Stimulated activated CD8-positive, alpha-beta memory T cell treated with anti-CD3 and anti-CD28 coated beads, Interleukin-12 subunit alpha, Interleukin-12 subunit beta, amount 100 ng/mL, for 24 hours (primary cell): ENCODE data around the gene EIF6.
"Not testable (repeated sequence)": the region's sequence is repeated elsewhere in the genome, so short reads cannot be mapped to it uniquely, and the experiment has no call there.

Experiments
- DNase-seq: peaks from one replicate; pipeline ENCODE4 v3.0.0-alpha.2; 2020; ENCODE audit errors: extremely low read depth

Gene EIF6

DNA sequence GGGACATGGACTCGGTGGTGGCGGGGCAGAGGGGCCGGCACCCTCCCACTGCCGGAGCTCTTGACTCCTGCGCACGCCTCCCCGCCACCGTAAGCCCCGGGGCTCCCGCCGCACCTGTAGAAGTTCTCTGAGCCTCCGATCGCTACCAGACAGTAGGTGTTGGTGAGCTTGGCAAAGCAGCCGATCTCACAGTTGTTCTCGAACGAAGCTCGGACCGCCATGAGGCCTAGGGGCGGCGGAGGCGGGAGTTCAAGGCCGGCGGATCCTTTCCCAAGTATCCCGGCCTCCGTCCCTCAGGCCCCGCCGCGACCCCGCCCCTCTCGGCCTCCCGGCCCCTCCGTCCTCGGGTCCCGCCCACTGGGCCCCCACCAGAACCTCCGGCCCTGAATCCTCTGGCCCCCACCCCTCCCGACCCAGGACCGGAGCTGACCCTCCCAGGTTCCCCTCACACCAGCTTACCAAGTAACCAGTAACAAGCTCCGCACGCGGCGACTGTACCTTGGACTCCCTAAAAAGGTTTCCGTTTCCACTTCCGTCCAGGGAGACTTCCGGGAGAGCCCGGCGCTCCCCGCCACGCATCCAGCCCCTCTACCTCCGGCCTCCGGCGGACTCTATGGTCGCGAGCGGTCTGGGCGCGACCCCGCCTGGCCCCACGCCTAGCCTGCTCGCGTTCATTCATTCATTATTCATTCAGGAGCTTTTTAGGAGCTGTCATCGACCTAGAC, at the start of gene EIF6:
Gene EIF6, minus strand, starts transcription at position 506 of the 725 bp plus-strand sequence. Its CDS starts 285 bp downstream, at position 221.
- peak; percentile 55 for DNase-seq

DNA sequence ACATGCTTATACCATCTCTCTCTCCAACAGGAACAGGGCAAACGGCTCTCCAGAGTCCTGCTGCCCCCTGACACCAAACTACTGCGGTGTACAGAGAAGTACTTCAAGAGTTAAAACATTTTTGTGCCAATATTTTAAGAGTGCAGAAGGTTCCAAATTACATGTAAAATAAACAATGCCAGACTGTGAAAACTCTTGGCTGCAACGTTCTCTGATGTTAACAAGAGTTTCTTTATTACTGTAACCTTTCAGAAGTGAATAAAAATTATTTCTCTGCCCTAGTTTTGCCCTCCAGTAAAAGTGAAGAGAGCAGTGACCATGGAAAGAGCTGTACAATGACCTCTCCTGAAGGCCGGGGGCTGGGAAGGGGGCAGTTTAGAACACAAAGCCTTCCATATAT, 49.0 kb upstream of the EIF6 start:
- no peak for DNase-seq

DNA sequence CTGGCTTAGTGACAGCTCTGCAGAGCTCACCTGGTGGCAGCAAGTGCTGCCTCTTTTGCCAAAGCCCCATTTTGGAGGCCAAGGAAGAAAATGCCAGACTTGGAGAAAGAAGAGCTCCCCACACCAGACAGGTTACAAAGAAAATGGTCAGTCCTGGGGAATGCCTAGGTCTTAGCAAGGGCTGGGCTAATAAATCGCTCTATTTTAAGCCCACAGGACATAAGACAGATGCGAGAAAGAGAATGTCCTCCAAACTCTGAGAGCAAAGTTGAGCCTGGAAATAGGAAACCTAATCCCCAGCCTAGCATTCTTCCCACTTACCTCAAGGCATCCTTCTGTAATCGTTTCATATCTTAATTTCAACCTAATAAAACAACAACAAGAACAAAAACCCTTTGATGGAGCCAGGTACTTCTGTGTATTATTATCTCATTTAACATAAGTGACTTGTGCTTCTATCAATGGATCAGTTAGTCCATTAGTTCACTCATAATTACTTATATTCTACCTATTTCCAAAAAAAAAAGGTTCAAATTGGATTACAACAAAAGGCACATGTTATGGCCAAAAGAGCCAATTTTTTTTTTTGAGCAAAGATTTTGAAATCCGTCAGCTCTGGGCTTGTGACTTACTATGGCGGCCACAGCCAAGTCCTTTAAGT, 48.1 kb upstream of the EIF6 start:
- no peak for DNase-seq

DNA sequence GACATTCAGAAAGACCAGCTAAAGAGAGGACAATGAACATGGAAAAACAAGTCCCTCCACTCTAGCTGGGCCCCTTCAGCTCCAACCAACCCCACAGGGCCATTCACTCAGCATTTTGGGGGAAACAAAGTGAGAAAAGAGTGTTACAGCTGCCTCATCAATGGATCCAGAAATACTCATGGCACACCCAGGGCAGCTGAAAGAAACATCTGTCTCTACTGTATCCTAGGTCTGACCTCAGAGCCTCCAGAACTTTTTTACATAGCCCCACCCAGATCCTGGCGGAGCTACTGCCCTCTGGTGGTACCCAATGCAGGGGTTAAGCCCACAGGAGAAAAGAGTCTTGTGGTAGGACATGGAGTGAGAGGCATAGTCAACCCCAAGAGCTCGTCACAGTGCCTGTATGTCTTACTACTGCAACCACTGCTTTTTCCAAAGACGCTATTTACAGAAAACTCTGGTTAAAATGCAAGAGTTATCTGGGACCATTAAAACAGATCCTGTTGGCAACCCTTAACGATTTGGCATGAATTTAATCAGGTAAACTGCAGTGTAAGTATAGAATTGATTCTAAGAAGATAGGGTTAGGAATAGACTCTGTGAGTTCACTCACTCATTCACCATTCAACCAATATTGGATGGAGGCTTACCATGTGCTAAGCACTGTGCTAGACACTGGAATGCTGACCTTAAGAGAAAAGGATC, 45.0 kb upstream of the EIF6 start:
- DNase-seq: no peak

DNA sequence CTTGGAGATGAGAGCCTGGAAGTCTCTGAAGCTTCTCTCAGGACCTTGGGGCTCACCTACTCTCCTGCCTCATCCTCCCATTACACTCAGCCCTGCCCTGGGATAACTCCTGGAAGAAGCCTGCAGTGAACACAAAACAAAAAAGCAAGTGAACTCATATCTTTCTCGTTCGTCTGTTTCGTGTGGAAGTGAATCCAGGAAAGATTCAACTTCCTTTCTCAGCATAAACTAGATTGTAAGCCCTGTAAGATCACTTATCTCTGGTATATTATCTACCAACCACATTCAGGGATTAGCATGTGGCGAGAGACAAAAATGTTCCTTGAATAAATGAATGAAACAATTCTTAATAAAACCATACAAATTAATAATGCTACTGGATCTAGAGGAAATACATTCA, 44.1 kb upstream of the EIF6 start:
- no peak for DNase-seq

DNA sequence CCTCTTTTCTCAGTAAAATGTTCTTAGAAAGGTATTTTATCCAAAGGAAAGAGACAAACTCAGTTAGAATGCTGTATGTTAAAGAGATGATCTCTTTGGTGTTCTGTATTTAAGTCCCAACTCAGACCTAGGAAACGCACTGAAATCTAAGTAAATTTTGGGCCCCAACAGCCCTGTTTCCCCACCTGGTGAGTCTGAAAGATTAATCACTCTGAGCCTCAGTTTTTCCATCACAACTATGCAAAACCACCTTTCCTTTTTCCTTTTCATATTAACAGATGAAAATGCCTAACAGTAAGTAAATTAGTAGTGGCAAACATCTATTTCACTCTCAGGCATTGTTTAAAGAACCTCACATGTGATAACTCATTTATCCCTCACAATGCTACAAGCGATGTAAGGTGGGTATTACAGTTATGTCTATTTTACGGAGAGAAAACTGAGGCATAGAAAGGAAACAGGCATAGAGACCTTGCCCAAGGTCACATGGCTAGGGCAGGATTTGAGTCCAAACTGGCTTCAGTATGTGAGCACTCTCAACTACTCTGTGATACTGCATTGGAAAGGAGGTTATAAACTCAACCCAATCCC, 43.6 kb upstream of the EIF6 start:
- DNase-seq: no peak

DNA sequence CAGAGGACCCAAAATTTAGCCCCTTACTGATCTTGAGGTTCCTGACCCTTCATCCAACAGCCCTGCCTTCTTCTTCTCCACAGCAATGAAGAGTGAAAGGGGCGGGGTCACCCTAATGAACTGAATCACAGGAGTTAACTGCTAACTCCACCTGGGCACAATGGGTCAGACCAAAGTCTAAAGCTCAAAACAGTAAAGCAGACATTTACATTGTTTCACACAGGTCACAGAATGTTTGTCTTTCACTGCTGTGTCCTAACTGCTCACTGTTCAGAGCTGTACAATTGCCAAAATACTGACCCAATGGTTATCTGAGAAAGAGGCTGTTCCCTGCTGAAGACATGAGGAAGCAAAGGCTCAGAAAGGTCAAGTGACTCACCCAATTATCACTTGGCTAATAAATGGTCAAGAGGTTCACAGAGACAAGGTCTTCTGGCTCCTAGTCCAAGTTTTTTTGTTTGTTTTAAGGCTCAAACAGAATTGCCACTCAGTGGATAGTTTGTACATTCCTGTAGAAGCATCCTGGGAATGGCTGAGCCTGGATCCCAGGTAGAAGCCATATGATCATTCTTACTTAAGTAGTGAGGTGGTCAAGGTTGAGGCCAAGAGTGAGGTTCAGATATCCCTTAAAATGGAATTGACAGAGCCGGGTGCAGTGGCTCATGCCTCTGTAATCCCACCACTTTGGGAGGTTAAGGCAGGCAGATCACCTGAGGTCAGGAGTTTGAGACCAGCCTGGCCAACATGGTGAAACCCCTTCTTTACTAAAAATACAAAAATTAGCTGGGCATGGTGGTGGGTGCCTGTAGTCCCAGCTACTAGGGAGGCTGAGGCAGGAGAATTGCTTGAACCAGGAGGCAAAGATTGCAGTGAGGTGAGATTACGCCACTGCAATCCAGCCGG, 42.8 kb upstream of the EIF6 start:
- no peak for DNase-seq

DNA sequence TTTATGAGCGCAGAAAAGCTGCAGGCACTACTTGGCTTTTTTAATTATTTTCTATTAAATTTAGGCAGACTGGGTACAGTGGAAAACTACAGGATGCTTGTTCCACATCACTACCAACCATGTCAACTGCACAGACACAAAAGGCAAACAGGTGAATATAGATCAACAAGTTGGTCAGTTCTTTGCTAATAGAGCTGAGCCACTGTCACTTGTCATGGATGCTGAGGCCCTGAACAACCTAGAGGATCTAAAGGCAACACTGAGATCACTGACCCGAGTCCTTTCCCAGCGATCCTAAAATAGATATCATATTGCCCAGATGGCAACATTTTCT, 42.1 kb upstream of the EIF6 start:
- DNase-seq: no peak

DNA sequence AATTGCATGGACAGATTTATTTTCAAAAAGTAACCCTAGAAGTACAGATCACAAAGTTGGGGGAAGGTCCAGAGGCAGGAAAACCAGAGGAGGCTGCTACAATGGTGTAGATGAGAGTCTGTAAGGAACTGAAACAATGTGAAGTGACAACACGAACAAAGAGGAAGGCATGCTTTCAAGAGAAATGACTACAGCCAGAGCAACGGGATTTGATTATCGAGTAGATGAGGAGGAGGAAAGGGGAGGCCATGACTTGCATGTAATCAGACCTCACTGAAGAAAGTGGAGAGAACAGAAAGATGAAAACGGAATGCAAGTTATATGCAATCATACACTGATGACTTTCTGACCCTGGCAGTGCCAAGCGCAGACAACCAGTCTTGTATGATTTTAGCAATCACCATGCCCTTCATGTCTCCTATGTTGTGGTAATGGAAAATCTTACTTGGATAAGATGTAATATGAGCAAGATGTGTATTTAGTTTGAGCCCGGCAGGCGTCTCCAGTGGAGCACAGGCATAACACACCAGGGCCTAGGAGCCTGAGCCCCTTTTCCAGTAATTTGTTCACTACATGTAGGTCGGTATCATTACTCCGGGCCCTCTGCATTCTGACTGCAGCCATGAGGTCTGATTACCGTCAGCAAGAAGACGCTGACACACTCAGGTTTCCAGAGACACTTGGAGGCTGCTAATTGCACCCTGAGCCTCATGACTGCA, 41.6 kb upstream of the EIF6 start:
- no peak for DNase-seq

DNA sequence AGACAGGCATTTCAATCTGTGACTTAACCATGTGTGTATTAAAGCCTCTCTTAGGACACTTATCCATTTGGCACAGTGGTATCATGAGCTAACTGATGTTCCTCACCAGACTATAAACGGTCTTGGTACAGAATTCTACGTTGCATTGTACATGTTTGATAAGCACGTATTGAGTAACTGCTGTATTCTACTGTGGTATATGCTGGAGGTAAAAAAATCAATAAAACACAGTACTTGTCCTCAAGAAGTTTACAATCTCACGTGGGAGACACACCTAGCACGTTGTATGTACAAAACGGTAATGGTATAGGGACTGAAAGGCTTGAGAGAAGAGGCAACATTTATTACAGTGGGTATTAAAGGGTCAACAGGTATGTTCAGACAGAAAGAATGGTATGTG, 40.8 kb upstream of the EIF6 start:
- no peak for DNase-seq

DNA sequence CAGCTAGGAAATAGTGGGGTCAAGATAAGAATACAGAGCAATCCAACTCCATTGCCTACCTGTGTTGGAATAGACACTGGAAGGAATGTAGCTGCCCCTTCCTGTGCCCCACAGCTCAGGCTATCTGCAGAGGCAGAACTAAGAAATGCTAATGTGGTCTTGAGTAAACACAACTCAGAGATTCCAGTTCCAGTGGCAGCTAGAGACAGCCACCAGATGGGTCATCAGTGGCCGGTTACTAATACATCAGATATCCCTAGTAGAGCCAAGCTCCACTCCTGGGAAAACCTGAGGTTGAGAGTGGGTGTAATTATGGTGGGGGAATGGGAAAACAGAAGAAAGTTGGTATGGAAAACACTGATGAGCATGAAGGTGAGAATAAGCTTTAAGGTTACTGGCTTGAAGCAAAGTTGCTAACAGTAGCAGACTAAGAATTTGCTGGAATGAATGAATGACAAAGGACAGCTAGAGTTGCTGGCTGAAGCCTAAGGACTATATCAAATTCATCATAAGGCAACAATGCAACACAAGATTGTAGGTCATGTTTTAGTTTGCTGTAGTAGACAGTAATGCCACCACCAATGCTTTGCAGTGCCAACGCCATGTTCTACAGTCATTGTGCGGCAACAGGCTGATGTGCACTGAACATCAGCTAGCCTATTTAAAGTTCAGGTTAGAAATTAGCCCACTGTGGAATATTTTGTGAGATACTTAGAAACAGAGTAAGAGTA, 36.0 kb upstream of the EIF6 start:
- no peak for DNase-seq

DNA sequence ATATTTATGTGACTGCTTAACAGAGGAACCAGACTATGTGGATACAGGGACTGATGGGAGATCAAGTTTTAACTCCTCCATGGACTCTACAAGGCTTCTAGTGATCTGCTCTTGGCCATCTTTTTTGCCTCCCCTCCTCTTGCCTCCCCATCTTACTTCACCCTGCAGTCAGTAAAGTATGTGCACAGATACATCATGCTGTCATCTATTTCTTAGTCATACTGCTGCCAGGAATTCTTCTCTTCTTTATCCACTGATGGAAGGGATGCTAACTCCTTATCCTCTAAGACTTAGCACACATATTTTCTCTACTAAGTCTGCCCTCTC, 35.3 kb upstream of the EIF6 start:
- DNase-seq: no peak

DNA sequence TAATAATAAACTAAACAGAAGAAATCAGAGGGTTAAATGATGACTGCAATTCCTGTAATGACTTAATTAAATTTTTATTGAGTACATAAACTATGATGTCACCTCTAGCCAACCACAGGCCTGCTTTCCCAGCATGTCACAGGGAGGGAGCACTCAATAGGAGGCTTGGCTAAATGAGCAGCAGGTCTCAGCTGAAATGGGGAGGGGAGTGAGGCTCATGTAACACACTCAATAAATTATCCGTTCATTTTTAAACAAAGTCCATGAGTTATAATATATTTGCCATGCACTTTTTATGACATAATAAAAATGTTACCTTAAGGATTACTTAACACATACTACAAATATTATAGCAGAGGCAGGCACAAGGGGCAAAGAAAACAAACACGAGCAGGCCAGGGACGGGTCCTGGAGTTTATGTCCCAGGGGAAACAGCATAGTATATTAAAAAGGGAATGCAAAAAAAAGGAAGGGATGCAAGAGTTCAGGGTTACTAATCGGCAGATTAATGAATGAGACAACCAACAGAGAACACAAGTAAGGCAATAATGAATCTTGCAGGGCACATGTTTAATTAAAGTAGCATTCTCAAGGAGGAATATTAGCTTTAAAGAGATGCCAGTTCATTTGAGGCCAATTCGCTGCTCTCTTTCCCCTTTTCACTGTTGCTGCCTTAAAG, 34.8 kb upstream of the EIF6 start:
- DNase-seq: no peak

DNA sequence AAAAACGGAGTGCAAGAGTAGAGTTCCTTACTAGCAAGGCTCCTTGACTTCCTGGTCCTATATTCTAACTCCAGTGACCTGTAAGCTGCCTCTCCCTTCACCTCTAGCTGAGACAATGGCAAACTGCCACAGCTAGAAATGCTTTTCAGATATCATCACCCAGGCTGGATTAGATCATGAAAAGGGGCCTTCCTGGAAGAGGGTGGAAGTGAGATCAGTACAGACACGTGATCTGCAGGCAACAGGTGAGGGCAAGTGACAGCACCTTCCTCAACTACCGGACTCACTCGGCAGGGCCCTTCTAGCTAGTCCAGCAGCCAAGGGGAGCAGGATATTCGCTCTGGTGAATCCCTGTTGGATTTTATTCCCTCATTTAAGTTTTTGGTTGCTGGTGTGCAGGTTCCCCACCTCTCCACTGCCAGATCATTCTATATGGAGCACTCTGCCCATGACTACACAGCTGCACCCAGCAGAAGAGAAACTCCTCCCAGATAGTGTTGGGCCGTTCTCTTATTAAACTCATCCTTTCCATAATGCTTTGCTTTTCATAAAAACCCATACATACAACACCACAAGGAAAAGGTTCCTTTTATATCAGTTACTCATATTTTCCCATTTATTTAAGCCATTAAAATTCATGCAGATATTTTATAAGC, 34.1 kb upstream of the EIF6 start:
- no peak for DNase-seq

DNA sequence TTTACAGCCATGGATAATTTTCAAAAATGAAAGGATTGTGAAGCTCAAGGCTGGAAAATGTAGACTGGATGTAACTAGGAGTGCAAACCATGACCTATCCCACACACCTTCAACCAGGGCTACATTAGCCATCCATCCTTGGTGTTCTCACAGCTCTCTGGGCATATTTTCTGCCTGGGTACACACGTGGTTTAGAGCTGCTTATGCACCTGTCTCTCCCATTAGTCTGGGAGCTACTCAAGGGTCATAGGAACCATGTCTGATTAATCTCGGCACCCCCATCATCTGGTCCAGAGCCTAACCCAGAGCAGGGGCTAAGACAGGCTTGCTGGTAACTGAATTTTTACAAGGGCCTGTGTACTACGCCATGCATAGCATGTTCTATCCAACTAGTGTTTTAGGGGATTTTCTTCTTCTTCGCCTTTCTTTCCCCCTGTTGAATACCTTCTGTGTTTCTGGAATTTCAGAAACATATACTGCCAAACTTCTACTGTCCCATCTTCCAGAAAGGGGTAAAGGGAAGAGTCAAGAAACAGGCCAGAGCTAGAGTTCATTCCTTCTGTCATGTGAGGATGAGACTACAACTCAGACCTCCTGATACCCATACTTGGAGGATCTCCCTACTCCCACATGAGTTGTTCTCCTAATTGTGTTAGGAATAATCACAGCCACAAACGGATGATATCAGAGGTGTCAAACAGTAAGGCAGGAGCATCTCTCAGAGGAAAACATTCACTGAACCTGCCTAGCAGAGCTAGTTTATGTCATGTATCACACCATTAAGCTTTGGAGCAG, 33.0 kb upstream of the EIF6 start:
- DNase-seq: no peak

DNA sequence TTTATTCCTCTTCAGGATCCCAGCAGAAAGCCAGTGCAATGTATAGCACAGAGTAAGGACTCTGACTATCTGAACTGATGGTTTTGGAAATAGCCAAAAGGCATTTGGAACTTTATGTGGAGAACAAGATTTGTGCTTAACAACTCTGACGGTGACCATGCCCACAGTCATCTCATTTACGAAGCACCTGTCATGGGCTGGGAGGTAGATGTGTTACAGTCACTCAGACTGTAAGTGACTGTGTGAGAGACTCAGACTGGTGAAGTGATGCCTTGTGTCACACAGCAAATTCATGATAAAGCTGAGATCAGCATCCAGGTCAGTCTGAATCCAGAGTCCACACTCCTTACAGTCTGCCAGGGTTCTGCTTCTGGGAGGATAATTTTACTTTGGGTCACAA, 31.5 kb upstream of the EIF6 start:
- DNase-seq: no peak

DNA sequence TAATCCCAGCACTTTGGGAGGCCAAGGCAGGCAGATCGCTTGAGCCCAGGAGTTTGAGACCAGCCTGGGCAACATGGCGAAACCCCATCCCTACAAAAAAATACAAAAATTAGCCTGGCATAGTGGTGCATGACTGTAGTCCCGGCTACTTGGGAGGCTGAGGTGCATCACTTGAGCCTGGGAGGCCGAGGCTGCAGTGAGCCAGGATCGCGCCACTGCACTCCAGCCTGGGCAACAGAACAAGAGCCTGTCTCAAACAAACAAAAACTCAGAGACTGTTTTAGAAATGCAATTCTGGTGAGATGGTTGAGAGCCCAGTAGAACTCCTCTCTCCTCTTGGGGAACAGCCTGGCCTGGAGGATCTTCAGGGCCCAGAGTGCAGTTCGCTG, 31.1 kb upstream of the EIF6 start:
- not testable (repeated sequence) for DNase-seq

DNA sequence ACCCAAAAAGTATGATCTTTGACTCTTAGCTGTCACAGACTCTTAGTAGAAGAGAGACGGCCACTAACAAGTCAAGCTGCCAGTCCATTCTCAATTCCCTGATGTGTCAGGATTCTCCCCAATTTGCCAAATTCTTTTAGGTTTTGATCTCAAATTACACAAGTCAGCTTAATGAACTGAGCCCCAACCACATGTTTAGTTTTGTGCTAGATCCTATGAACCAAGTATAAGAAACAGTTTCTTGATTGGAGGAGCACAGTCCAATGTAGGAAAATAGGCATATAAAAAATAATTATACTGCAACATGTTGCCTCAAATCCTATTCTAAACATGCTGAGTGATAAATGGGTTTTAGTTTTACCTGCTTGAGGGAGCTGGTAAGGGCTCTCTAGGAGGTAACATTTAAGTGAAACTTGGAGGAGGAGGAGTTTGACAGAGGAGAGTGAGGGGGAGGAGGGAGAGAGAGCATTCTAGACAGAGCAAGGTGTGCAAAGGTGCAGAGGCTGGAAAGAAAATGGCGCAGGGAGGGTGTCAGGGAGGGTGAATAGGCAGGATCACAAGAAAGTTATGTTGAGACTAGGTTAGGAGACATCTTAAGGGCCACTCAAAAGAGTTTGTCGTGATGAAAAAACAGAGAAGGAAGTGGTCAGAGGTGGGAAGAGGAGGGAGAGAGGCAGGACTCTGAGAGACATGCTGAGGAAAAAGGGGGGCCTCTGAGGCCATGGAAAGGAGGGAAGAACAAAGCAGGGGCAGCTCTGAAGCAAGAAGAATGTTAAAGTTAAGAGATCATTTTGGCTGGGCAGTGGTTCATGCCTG, 30.5 kb upstream of the EIF6 start:
- DNase-seq: no peak
